ENCODE data around the gene PDLIM4. TPM values are rescaled to one million over a fixed set of nuclear protein-coding genes. Genes with fewer than 3 reads are reported as not detected.

Gene PDLIM4
- total RNA-seq, 1 experiment from 2014 or later: 7.6 TPM

- no peak for TF ChIP-seq CTCF (conservative IDR thresholded peaks at IDR 0.05)
These were observed 46.6 kb upstream of the PDLIM4 start for GRCh38 chr5:132210944-132211343.

More at GRCh38 chr5:132210944-132211343, 46.6 kb upstream of the PDLIM4 start:
- no peaks in the 10 kb centered on the region for H3K27me3 ChIP-seq (ENCODE audit: insufficient read depth, low read length)
- no peak overlapping the region for H2BK15ac ChIP-seq (ENCODE audit: low read depth, low read length)
- H2BK120ac ChIP-seq (ENCODE audit: low read depth, low read length, poor library complexity, severe bottlenecking): no peak overlapping the region
- no peak overlapping the region for H2AK5ac ChIP-seq (ENCODE audit: insufficient read length, low read length)
- no peak overlapping the region for H2AFZ ChIP-seq (ENCODE audit: low read length)
- H2BK20ac ChIP-seq (ENCODE audit: low read depth, low read length, poor library complexity, severe bottlenecking): no peak overlapping the region
- H3K9ac ChIP-seq (ENCODE audit: extremely low read depth, insufficient read length, low read length): no peak overlapping the region
- no peak overlapping the region for H2BK12ac ChIP-seq (ENCODE audit: insufficient read length, low read depth, low read length)
- H4K91ac ChIP-seq (ENCODE audit: insufficient read length, low read depth, low read length): no peak overlapping the region
- no peaks in the 10 kb centered on the region for H4K20me1 ChIP-seq (ENCODE audit: control insufficient read depth, insufficient read depth, insufficient read length)
- no peaks in the 10 kb centered on the region for H3K27me3 Mint-ChIP-seq (ENCODE audit: low read depth)
- H2BK5ac ChIP-seq (ENCODE audit: insufficient read length, low read length): no peak overlapping the region
- H3K4me1 Mint-ChIP-seq: peaks cover 9% of the 10 kb centered on the region in 2 experiments; a peak in 3 of 4 replicates
- H3K27ac Mint-ChIP-seq: no peak overlapping the region
- H3K4me3 Mint-ChIP-seq: no peak overlapping the region
- peaks cover 2 to 5% of the 10 kb centered on the region in 2 experiments; a peak in 3 of 5 replicates for H3K9me3 Mint-ChIP-seq
- no peaks in the 10 kb centered on the region for H3K9me3 ChIP-seq (ENCODE audit: control insufficient read depth, low read depth, low read length)
- H4K5ac ChIP-seq (ENCODE audit: insufficient read length, low read depth, low read length): no peak overlapping the region
- no peak overlapping the region for H3K23ac ChIP-seq (ENCODE audit: insufficient read length, low read depth, low read length)
- no CpG with 5 or more reads among the region's 1 CpG for WGBS (ENCODE audit: extremely low coverage, insufficient read length, low lambda C conversion rate)
- peaks cover 7 to 19% (median 14%) of the 10 kb centered on the region in 3 experiments for H3K36me3 Mint-ChIP-seq (ENCODE audit: insufficient read depth in 1 of 3, low read depth in 3 of 3)
- H3K27ac ChIP-seq (ENCODE audit: insufficient read length, low read depth, low read length): no peak overlapping the region
- H3K56ac ChIP-seq (ENCODE audit: insufficient read length, low read depth, low read length): no peak overlapping the region
- H3T11ph ChIP-seq (ENCODE audit: low read length): no peak overlapping the region
- no peaks in the 10 kb centered on the region for H3K79me2 ChIP-seq (ENCODE audit: insufficient read depth, low read length)
- no peaks in the 10 kb centered on the region for H3K79me1 ChIP-seq (ENCODE audit: insufficient read depth, low read depth, low read length, poor library complexity, severe bottlenecking)
- no peak for DNase-seq
- no peak overlapping the region for H3K4me2 ChIP-seq (ENCODE audit: insufficient read depth, insufficient read length, low read length)
- no peak overlapping the region for H3K14ac ChIP-seq (ENCODE audit: insufficient read depth, low read length)
- H3K4me1 ChIP-seq (ENCODE audit: insufficient read depth, low read length): no peaks in the 10 kb centered on the region
- no peaks in the 10 kb centered on the region for H3K23me2 ChIP-seq (ENCODE audit: insufficient read length, low read depth, low read length, poor library complexity, severe bottlenecking)
- H3K18ac ChIP-seq (ENCODE audit: insufficient read length, low read depth, low read length): no peak overlapping the region
- H3K4ac ChIP-seq (ENCODE audit: low read depth, low read length): no peak overlapping the region
- H4K8ac ChIP-seq (replicated peaks; ENCODE audit: insufficient read length, low read depth, low read length): no peak overlapping the region

All from H9 (cell line).